ENCODE data around the gene DSG4.
"Not testable (repeated sequence)": the region's sequence is repeated elsewhere in the genome, so short reads cannot be mapped to it uniquely, and the experiment has no call there.

DSG4 gene

GRCh38 chr18:31376477-31376876, at the start of gene DSG4:
DSG4 (plus strand) TSS chr18:31376777; CDS start chr18:31376912, 135 bp downstream.
- DNase-seq (ENCODE audit: low read depth), result no peak
- TF ChIP-seq CTCF (IDR thresholded peaks at IDR 0.05; ENCODE audit: low read depth, low read length, missing control alignments), result no peak
- in situ Hi-C loops (cut with HindIII; ENCODE audit: low sequenced_read_pairs), result no loop called here
- H3K4me3 ChIP-seq (ENCODE audit: low read depth, low read length), result no peak within 1 kb of the TSS

GRCh38 chr18:31329787-31330438, 46.7 kb upstream of the DSG4 start:
- no peak overlapping the region for H3K4me3 ChIP-seq (ENCODE audit: low read depth, low read length)
- DNase-seq (ENCODE audit: low read depth), result no peak
- TF ChIP-seq CTCF (IDR thresholded peaks at IDR 0.05; ENCODE audit: low read depth, low read length, missing control alignments), result no peak
- in situ Hi-C loops (cut with HindIII; ENCODE audit: low sequenced_read_pairs), result no loop called here

- H3K4me3 ChIP-seq (ENCODE audit: low read depth, low read length), result no peak overlapping the region
- TF ChIP-seq CTCF (IDR thresholded peaks at IDR 0.05; ENCODE audit: low read depth, low read length, missing control alignments), result no peak
- in situ Hi-C loops (cut with HindIII; ENCODE audit: low sequenced_read_pairs), result no loop called here
- DNase-seq (ENCODE audit: low read depth), result no peak
Measured at GRCh38 chr18:31343454-31343853, 33.1 kb upstream of the DSG4 start.

GRCh38 chr18:31353336-31353735, 23.2 kb upstream of the DSG4 start:
- in situ Hi-C loops (cut with HindIII; ENCODE audit: low sequenced_read_pairs); H3K4me3 ChIP-seq (ENCODE audit: low read depth, low read length); DNase-seq (ENCODE audit: low read depth): not testable (repeated sequence)

GRCh38 chr18:31354990-31355389, 21.6 kb upstream of the DSG4 start:
- DNase-seq (ENCODE audit: low read depth), result no peak
- in situ Hi-C loops (cut with HindIII; ENCODE audit: low sequenced_read_pairs), result no loop called here

GRCh38 chr18:31356025-31356424, 20.6 kb upstream of the DSG4 start:
- no peak for DNase-seq (ENCODE audit: low read depth)
- no peak for TF ChIP-seq CTCF (IDR thresholded peaks at IDR 0.05; ENCODE audit: low read depth, low read length, missing control alignments)
- no peak overlapping the region for H3K4me3 ChIP-seq (ENCODE audit: low read depth, low read length)
- in situ Hi-C loops (cut with HindIII; ENCODE audit: low sequenced_read_pairs), result no loop called here

More at GRCh38 chr18:31354990-31355389, 21.6 kb upstream of the DSG4 start:
- no peak overlapping the region for H3K4me3 ChIP-seq (ENCODE audit: low read depth, low read length)
- TF ChIP-seq CTCF (IDR thresholded peaks at IDR 0.05; ENCODE audit: low read depth, low read length, missing control alignments), result no peak

GRCh38 chr18:31364190-31364589, 12.4 kb upstream of the DSG4 start:
- in situ Hi-C loops (cut with HindIII; ENCODE audit: low sequenced_read_pairs), result no loop called here

More at GRCh38 chr18:31364190-31364589, 12.4 kb upstream of the DSG4 start:
- H3K4me3 ChIP-seq (ENCODE audit: low read depth, low read length), result no peak overlapping the region
- no peak for DNase-seq (ENCODE audit: low read depth)
- TF ChIP-seq CTCF (IDR thresholded peaks at IDR 0.05; ENCODE audit: low read depth, low read length, missing control alignments), result no peak

All from astrocyte of the cerebellum (primary cell).